ENCODE data around the gene PPIF.

DNA sequence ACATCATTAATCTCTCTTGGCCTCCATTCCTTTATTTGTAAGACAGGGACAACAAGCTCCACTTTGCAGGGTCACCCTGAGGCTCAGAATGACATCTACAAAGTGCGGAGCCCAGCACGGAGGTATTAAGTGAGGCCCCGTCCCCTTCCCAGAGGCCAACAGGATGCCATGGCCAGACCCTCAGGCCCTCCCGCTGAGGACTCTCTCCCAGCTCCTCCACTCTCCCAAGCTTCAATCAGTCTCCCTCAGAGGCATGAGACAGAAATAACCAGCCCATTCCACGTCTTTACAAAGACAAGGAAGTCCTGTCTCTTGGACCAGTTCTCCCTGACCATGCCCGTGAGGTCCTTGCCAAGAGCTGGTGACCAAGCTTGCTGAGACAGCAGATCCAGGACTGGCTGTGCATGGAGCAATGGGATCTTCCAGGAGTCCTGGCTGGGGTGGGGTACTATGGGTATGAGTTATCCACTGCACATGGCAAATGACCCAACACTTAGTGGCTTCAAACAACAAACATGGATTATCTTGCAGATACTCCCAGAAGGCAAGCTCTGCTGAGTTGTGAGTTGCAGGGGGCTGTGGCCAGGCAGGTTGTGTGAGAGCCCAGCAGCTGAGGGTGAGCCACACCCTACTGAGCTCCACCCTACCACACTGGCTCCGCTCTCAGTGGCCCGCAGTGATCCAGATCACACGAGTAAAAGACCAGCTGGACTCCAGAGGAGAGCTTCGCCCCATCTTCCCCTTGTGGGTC, 4.3 kb upstream of the PPIF start:
- TF ChIP-seq CTCF (IDR thresholded peaks at IDR 0.05) (no peak), POLR2A (IDR thresholded peaks at IDR 0.05) (no peak)
